OCI-LY7 (cell line): Measurements from ENCODE around the gene OTUD4. TPM values are rescaled to one million over a fixed set of nuclear protein-coding genes. Genes with fewer than 3 reads are reported as not detected.
"Not testable (repeated sequence)": the region's sequence is repeated elsewhere in the genome, so short reads cannot be mapped to it uniquely, and the experiment has no call there.

Experiments used
- BruUV-seq: library from RNA; stranded (reverse); fragments of 400-500 nt; replicated peaks from 2 replicates; lab custom pipeline; 2021; lab: Mats Ljungman, UMichigan
- CTCF ChIA-PET: fragments of 300-600 bp; sonication (Branson Sonifier 250); formaldehyde crosslinking; loops from one replicate; lab custom pipeline; 2022; ENCODE audit warnings: antibody characterized with exemption; ENCODE audit not compliant: unreplicated experiment; lab: Charles Lee
- POLR2A ChIA-PET: fragments of 300-600 bp; sonication (Branson Sonifier 250); formaldehyde crosslinking; loops from one replicate; lab custom pipeline; 2022; ENCODE audit warnings: antibody characterized with exemption; lab: Charles Lee
- DNase-seq: peaks from one replicate; pipeline ENCODE4 v3.0.0-alpha.2; 2015; ENCODE audit warnings: low spot score
- H2AFZ ChIP-seq: fragments of 200-600 bp; sonication (generic), shearing (Covaris generic); 2 replicates; pipeline ENCODE4 v1.6.1; 2014; ENCODE audit warnings: mild to moderate bottlenecking, antibody characterized with exemption, low read length, moderate library complexity
- H3K27ac ChIP-seq: fragments of 200-600 bp; sonication (generic); 2 replicates; pipeline ENCODE4 v1.5.1; 2014; ENCODE audit warnings: mixed run types, low read depth, mild to moderate bottlenecking, moderate library complexity, low read length, inconsistent platforms; ENCODE audit not compliant: poor library complexity, severe bottlenecking
- H3K36me3 ChIP-seq: fragments of 200-600 bp; sonication (generic); 2 replicates; pipeline ENCODE4 v1.6.1; 2014; ENCODE audit warnings: mild to moderate bottlenecking, antibody characterized with exemption, low read length, moderate library complexity, mixed read lengths; ENCODE audit not compliant: insufficient read depth
- H3K4me1 ChIP-seq: fragments of 200-600 bp; sonication (generic); 2 replicates; pipeline ENCODE4 v1.5.1; 2014; ENCODE audit warnings: mild to moderate bottlenecking, low read length; ENCODE audit not compliant: insufficient read depth, poor library complexity, severe bottlenecking
- H3K4me2 ChIP-seq: fragments of 200-600 bp; sonication (generic); 2 replicates; pipeline ENCODE4 v1.6.1; 2014; ENCODE audit warnings: mild to moderate bottlenecking, low read length
- H3K4me3 ChIP-seq: fragments of 200-600 bp; sonication (generic); 2 replicates; pipeline ENCODE4 v1.5.1; 2014; ENCODE audit warnings: mild to moderate bottlenecking, low read depth, low read length; ENCODE audit not compliant: poor library complexity, severe bottlenecking
- H3K79me2 ChIP-seq: fragments of 200-600 bp; sonication (generic); 2 replicates; pipeline ENCODE4 v1.6.1; 2016; ENCODE audit warnings: low read depth, mild to moderate bottlenecking, low read length, moderate library complexity, mixed read lengths; ENCODE audit not compliant: insufficient read depth
- H3K9me2 ChIP-seq: fragments of 200-600 bp; sonication (generic); 2 replicates; pipeline ENCODE4 v1.6.1; 2016; ENCODE audit warnings: mild to moderate bottlenecking, low read length, mixed read lengths; ENCODE audit not compliant: insufficient read depth
- H3K9me3 ChIP-seq: fragments of 200-600 bp; sonication (generic); 2 replicates; pipeline ENCODE4 v1.6.1; 2014; ENCODE audit warnings: mild to moderate bottlenecking, mixed run types, low read length, mixed read lengths
- H4K20me1 ChIP-seq: fragments of 200-600 bp; sonication (generic); 2 replicates; pipeline ENCODE4 v1.6.1; 2014; ENCODE audit warnings: mild to moderate bottlenecking, antibody characterized with exemption, low read length, moderate library complexity, mixed read lengths; ENCODE audit not compliant: insufficient read depth
- EZH2phosphoT487 ChIP-seq: fragments of 200-600 bp; sonication (generic); IDR thresholded peaks from 2 replicates; pipeline ENCODE4 v1.6.1; 2018; ENCODE audit warnings: low read depth, borderline replicate concordance, mild to moderate bottlenecking, mixed run types, antibody characterized with exemption, low read length, moderate library complexity, mixed read lengths
- intact Hi-C: fragments of 100-400 bp; cut with micrococcal nuclease; formaldehyde crosslinking; loops from one replicate; pipeline ENCODE4 v1.10.0; 2022; ENCODE audit not compliant: unreplicated experiment
- total RNA-seq, 2 experiments: library from RNA; depleted of rRNA in 1 of 2; stranded (reverse); fragments of >200 nt in 1 of 2; shearing (Covaris generic) in 1 of 2; gene quantifications; 2 replicates each; pipeline ENCODE4 v1.2.3, GENCODE V29; 2014 to 2022
- TF ChIP-seq, protein P1 (sequence below): fragments of 200-600 bp; sonication (generic); conservative IDR thresholded peaks from 2 replicates; pipeline ENCODE4 v1.5.1; 2014; ENCODE audit warnings: mild to moderate bottlenecking, antibody characterized with exemption, low read length, moderate library complexity, mixed read lengths

The OTUD4 gene
- total RNA-seq, 2 experiments from 2014 or later, result 23.4 to 54.9 TPM

DNA sequence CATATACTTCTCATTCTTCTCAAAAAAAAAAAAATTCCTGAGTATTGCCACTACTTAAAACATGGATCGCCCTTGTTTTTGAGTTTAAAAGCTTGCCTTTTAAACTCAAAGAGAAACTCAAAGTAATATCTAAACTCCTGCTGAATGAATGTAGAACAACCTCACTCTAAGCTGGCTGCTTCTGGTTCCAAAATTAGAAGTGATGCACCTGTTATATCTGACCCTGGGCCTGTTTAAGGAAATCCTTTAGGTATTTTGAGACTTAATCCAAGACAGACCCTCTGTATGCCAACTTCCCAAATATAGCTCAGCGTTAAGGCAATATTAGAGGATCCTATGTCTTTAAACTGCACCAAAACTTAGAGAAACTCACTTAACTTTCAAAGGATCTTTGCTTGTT, 1.8 kb upstream of the OTUD4 start:
- CTCF ChIA-PET, result interaction anchor here (1.2 kb wide), 1 partner anchor 10 kb away, joined by 3 read pairs; no protein-coding TSS in a partner anchor
- Histone ChIP-seq H3K9me2 (no peaks in the 10 kb centered on the region), H3K4me3 (no peak overlapping the region), H3K79me2 (peaks cover 23% of the 10 kb centered on the region), H2AFZ (no peak overlapping the region), H3K4me1 (peaks cover 42% of the 10 kb centered on the region), H4K20me1 (peaks cover 16% of the 10 kb centered on the region; the same call in 1 of the 2 replicates), H3K36me3 (peaks cover 8% of the 10 kb centered on the region; the same call in 1 of the 2 replicates), H3K9me3 (no peaks in the 10 kb centered on the region), H3K4me2 (peak overlapping the region; percentile 76), H3K27ac (no peak overlapping the region)
- no TSS peak for BruUV-seq
- POLR2A ChIA-PET, result interaction anchor here (0.7 to 1.8 kb wide), 10 partner anchors 13 to 903 kb away, joined by 3 to 10 read pairs (median 4); partner anchors contain the start of genes ABCE1 and ANAPC10
- intact Hi-C loops, result loop anchor here (5.0 kb wide), 4 partner anchors 300 to 1340 kb away; partner anchors contain the start of genes SLC10A7, SMAD1 and ZNF827
- TF ChIP-seq EZH2phosphoT487, result no peak
- TF ChIP-seq, protein P1, sequence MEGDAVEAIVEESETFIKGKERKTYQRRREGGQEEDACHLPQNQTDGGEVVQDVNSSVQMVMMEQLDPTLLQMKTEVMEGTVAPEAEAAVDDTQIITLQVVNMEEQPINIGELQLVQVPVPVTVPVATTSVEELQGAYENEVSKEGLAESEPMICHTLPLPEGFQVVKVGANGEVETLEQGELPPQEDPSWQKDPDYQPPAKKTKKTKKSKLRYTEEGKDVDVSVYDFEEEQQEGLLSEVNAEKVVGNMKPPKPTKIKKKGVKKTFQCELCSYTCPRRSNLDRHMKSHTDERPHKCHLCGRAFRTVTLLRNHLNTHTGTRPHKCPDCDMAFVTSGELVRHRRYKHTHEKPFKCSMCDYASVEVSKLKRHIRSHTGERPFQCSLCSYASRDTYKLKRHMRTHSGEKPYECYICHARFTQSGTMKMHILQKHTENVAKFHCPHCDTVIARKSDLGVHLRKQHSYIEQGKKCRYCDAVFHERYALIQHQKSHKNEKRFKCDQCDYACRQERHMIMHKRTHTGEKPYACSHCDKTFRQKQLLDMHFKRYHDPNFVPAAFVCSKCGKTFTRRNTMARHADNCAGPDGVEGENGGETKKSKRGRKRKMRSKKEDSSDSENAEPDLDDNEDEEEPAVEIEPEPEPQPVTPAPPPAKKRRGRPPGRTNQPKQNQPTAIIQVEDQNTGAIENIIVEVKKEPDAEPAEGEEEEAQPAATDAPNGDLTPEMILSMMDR, result no peak
- peak; percentile 55 for DNase-seq

DNA sequence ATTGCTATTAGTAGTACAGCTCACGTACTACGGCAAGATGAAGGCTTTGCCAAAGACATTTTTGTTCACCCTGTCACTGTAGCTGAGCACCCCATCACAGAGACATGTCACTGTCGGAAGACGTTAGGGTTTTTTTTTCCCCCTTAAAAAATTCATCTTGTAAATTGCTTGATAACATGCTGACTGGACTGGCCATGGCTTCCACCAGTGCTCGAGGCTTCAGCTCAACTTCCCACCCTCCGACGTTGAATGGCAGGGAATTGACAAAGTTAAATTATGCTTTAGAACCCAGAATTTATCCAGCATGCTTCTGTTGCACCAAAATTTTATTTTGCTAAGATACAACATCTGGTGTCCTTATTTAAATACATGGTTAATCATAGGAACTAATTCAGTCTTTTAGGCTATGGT, 707 bp upstream of the OTUD4 start:
- Histone ChIP-seq H3K9me3 (no peaks in the 10 kb centered on the region), H3K36me3 (peaks cover 18% of the 10 kb centered on the region), H3K4me2 (peak overlapping the region; percentile 76), H3K27ac (peak overlapping the region; percentile 52), H3K9me2 (no peaks in the 10 kb centered on the region), H3K79me2 (peaks cover 35% of the 10 kb centered on the region), H3K4me3 (peak overlapping the region; percentile 97), H4K20me1 (peaks cover 21% of the 10 kb centered on the region; the same call in 1 of the 2 replicates), H2AFZ (peak overlapping the region; percentile 65), H3K4me1 (peaks cover 37% of the 10 kb centered on the region)
- ChIA-PET POLR2A (interaction anchor here (0.6 to 1.2 kb wide), 5 partner anchors 9 to 754 kb away, joined by 3 to 4 read pairs (median 3); partner anchors contain the start of gene ANAPC10), CTCF (no interaction called here)
- intact Hi-C loops, result loop anchor here (5.0 kb wide), 4 partner anchors 301 to 1341 kb away; partner anchors contain the start of genes SLC10A7, SMAD1 and ZNF827
- BruUV-seq, result TSS peak; percentile 59
- TF ChIP-seq, protein P1, result no peak
- TF ChIP-seq EZH2phosphoT487, result no peak
- DNase-seq, result no peak

DNA sequence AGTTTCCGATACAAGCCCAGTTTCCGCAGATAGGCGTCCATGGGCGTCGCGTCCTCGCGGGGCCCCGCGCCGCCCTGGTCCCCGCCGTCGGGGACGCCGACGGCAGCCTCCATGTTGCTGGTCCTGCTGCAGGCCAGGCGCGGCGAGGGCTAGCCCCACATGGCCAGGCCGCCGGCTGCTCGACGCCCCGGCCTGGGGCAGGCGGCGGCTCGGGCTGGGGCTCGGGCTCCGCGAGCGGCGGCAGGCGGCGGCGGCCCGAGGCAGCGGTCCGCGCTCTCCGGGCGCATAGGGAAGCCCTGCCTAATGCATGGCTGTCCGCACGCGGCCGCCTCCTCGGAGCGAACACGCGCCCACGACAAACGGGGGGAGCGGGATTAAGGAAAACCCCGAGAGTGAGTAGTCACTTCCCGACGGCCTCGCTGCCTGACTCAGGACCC, 510 bp downstream of the OTUD4 start:
- Histone ChIP-seq H3K36me3 (peaks cover 30% of the 10 kb centered on the region), H3K4me2 (peak overlapping the region; percentile 89), H3K79me2 (peaks cover 47% of the 10 kb centered on the region), H3K4me3 (peak overlapping the region; percentile 97), H3K4me1 (peaks cover 34% of the 10 kb centered on the region), H3K27ac (peak overlapping the region; percentile 82), H4K20me1 (peaks cover 21% of the 10 kb centered on the region; the same call in 1 of the 2 replicates)
- intact Hi-C loops, result loop anchor here (1.0 to 5.0 kb wide), 6 partner anchors 81 to 1342 kb away; partner anchors contain the start of genes ABCE1, ANAPC10, MMAA and SLC10A7
- BruUV-seq, CTCF ChIA-PET, H2AFZ ChIP-seq, H3K9me3 ChIP-seq, H3K9me2 ChIP-seq: not testable (repeated sequence)
- peak; percentile 55 for DNase-seq
- POLR2A ChIA-PET, result interaction anchor here (1.0 to 1.5 kb wide), 3 partner anchors 13 to 751 kb away, joined by 3 to 6 read pairs (median 4); no protein-coding TSS in a partner anchor
